ENCODE results near the gene MYCBP2.

GRCh38 chr13:77360032-77360685 is 33.3 kb upstream of the MYCBP2 start:
- TF ChIP-seq CTCF (IDR thresholded peaks at IDR 0.05) (no peak), POLR2A (IDR thresholded peaks at IDR 0.05) (no peak)

Data from sigmoid colon (tissue), 3 donors.